IPS-NIHi7 (cell line): ENCODE data around the gene PPP4R2.
"Not testable (repeated sequence)": the region's sequence is repeated elsewhere in the genome, so short reads cannot be mapped to it uniquely, and the experiment has no call there.

ENCODE experiments used
- DNase-seq: peaks from one replicate; pipeline ENCODE4 v3.0.0; 2012; ENCODE audit warnings: mixed read lengths; ENCODE audit errors: extremely low spot score

Gene PPP4R2

GRCh38 chr3:73026111-73026759 lies 29.6 kb downstream of the PPP4R2 start:
- no peak for DNase-seq

GRCh38 chr3:73026760-73027113 lies 30.1 kb downstream of the PPP4R2 start:
- no peak for DNase-seq

GRCh38 chr3:73028803-73029202 lies 32.2 kb downstream of the PPP4R2 start:
- DNase-seq = no peak

GRCh38 chr3:73029321-73029796 lies 32.7 kb downstream of the PPP4R2 start:
- no peak for DNase-seq

- DNase-seq = no peak
Measured at GRCh38 chr3:73030073-73030597, 33.5 kb downstream of the PPP4R2 start.

- no peak for DNase-seq
Measured at GRCh38 chr3:73031573-73032103, 35.0 kb downstream of the PPP4R2 start.

GRCh38 chr3:73036694-73037591 lies 40.3 kb downstream of the PPP4R2 start:
- peak; percentile 39 for DNase-seq

- DNase-seq = no peak
Measured at GRCh38 chr3:73041537-73041936, 44.9 kb downstream of the PPP4R2 start.

- DNase-seq = no peak
Measured at GRCh38 chr3:73043414-73043813, 46.8 kb downstream of the PPP4R2 start.

- no peak for DNase-seq
Measured at GRCh38 chr3:73045391-73045790, 48.8 kb downstream of the PPP4R2 start.

GRCh38 chr3:73046195-73046594 lies 49.6 kb downstream of the PPP4R2 start:
- DNase-seq = no peak

- no peak for DNase-seq
Measured at GRCh38 chr3:73049319-73049718, 52.7 kb downstream of the PPP4R2 start.

GRCh38 chr3:73052857-73053256 lies 56.2 kb downstream of the PPP4R2 start:
- no peak for DNase-seq

- no peak for DNase-seq
Measured at GRCh38 chr3:73055583-73055982, 59.0 kb downstream of the PPP4R2 start.

GRCh38 chr3:73056014-73056844 lies 59.6 kb downstream of the PPP4R2 start:
- no peak for DNase-seq

GRCh38 chr3:73056845-73057150 lies 60.2 kb downstream of the PPP4R2 start:
- no peak for DNase-seq

- DNase-seq = no peak
Measured at GRCh38 chr3:73060302-73060723, 63.7 kb downstream of the PPP4R2 start.

- DNase-seq = no peak
Measured at GRCh38 chr3:73061416-73061815, 64.8 kb downstream of the PPP4R2 start, which contains the start of gene EBLN2. TSS of gene EBLN2 (plus strand) at chr3:73061659. CDS start at chr3:73062082, 423 bp downstream.

- not testable (repeated sequence) for DNase-seq
Measured at GRCh38 chr3:73066243-73066642, 69.6 kb downstream of the PPP4R2 start.

GRCh38 chr3:73068419-73068818 lies 71.8 kb downstream of the PPP4R2 start:
- no peak for DNase-seq

GRCh38 chr3:73069187-73069586 lies 72.6 kb downstream of the PPP4R2 start:
- no peak for DNase-seq
